Lung (tissue), 12 donors: ENCODE measurements around the gene PLA2G7. TPM values are rescaled to one million over a fixed set of nuclear protein-coding genes. Genes with fewer than 3 reads are reported as not detected.

ENCODE experiments used
- ATAC-seq: fragments of 200-7000 bp; cut with Tn5 transposase; one replicate; pipeline ENCODE4 v1.9.1; 2020; ENCODE audit warnings: moderate number of reproducible peaks; ENCODE audit not compliant: insufficient read depth, low FRiP score
- DNase-seq, 3 donors: peaks; one replicate each; pipeline ENCODE4 v3.0.0-alpha.2; 2013 to 2017
- H3K27ac ChIP-seq, 2 donors: one replicate each; pipeline ENCODE4 v1.5.1; 2013; ENCODE audit warnings: mild to moderate bottlenecking in 2 of 2, moderate library complexity in 2 of 2, control low read depth in 1 of 2, inconsistent platforms in 1 of 2, low read depth in 1 of 2, low read length in 1 of 2
- H3K27me3 ChIP-seq, 3 donors: one replicate each; pipeline ENCODE4 v1.5.1; 2013; ENCODE audit warnings: low read length in 2 of 3; ENCODE audit not compliant: control insufficient read depth in 3 of 3, insufficient read depth in 3 of 3
- H3K36me3 ChIP-seq, 4 donors: one replicate each; pipeline ENCODE4 v1.5.1; 2013; ENCODE audit warnings: low read length in 4 of 4, mild to moderate bottlenecking in 1 of 4, moderate library complexity in 1 of 4; ENCODE audit not compliant: control insufficient read depth in 4 of 4, insufficient read depth in 4 of 4
- H3K4me1 ChIP-seq, 5 donors: one replicate each; pipeline ENCODE4 v1.5.1; 2013; ENCODE audit warnings: low read length in 5 of 5, mild to moderate bottlenecking in 2 of 5, moderate library complexity in 1 of 5; ENCODE audit not compliant: control insufficient read depth in 5 of 5, insufficient read depth in 5 of 5
- H3K4me3 ChIP-seq: one replicate; pipeline ENCODE4 v1.5.1; 2013; ENCODE audit warnings: mild to moderate bottlenecking, control low read depth, moderate library complexity
- H3K9ac ChIP-seq, 2 donors: one replicate each; pipeline ENCODE4 v1.5.1; 2013; ENCODE audit warnings: low read length in 2 of 2, control low read depth in 1 of 2; ENCODE audit not compliant: insufficient read depth in 1 of 2
- H3K9me3 ChIP-seq, 4 donors: one replicate each; pipeline ENCODE4 v1.5.1; 2013; ENCODE audit warnings: low read length in 3 of 4, mild to moderate bottlenecking in 1 of 4, moderate library complexity in 1 of 4; ENCODE audit not compliant: control insufficient read depth in 4 of 4, insufficient read depth in 3 of 4
- CTCF ChIP-seq: IDR thresholded peaks from 2 replicates; pipeline ENCODE4 v1.5.1; 2012; ENCODE audit warnings: mild to moderate bottlenecking; ENCODE audit errors: control extremely low read depth, extremely low read depth
- WGBS, 2 donors: extraction: QIAGEN DNeasy Blood & Tissue Kit; methylation state at CpG; one replicate each; pipeline ENCODE4 v1.1.7; 2013; 5-methylcytosine and 5-hydroxymethylcytosine counted together
- polyA plus RNA-seq, 2 donors: library from polyadenylated mRNA; stranded (reverse); fragments of 200-250 nt; gene quantifications; one replicate each; pipeline ENCODE4 v1.2.1, GENCODE V29; 2013
- total RNA-seq, 2 donors: library from RNA; depleted of rRNA in 1 of 2; stranded (reverse); fragments of >200 nt in 1 of 2; gene quantifications; one replicate each; pipeline ENCODE4 v1.2.1, GENCODE V29; 2014 to 2021
- donor health status: control.
- donor health status: control.
- donor health status: Bipolar disorder and iron deficiency.
- donor health status: healthy.
- donor health status: DM: yes; HTN: yes; CAD: no.

Gene PLA2G7
- total and polyA plus RNA-seq, 4 donors: 6.7 to 23.4 (median 11.4) TPM

DNA sequence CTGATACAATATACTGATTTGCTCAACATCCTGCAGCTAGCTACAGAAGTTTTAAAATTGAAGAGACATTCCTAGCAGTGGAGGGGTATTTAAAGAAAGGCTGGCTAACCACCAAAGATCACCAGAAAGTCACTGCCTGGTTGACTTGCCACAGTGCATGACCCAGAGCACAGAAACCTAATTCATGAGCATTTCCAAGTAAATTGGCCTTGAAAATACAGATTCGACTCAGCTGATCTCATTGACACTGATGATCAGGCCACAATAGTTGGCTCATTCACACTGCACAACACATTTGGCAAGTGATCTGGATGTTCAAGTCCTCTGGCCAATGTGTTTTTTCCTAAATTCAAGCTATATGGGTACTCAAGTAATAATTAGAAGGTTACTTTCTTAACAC, 60.8 kb downstream of the PLA2G7 start:
- Histone ChIP-seq H3K4me1 (no peaks in the 10 kb centered on the region), H3K27me3 (no peaks in the 10 kb centered on the region), H3K9ac (no peak overlapping the region), H3K9me3 (no peaks in the 10 kb centered on the region), H3K4me3 (no peak overlapping the region), H3K36me3 (peaks cover 0 to 13% (median 6%) of the 10 kb centered on the region in 4 donors), H3K27ac (no peak overlapping the region)
- ATAC-seq: no peak
- 88 to 97% methylated on average over 1 of the region's 1 CpG for WGBS, 2 donors
- no peak for TF ChIP-seq CTCF
- DNase-seq: no peak

- Histone ChIP-seq H3K9me3 (no peaks in the 10 kb centered on the region), H3K4me1 (no peaks in the 10 kb centered on the region), H3K9ac (no peak overlapping the region), H3K36me3 (peaks cover 2 to 17% (median 14%) of the 10 kb centered on the region in 4 donors), H3K4me3 (no peak overlapping the region), H3K27me3 (no peaks in the 10 kb centered on the region), H3K27ac (no peak overlapping the region)
- ATAC-seq: no peak
- DNase-seq: no peak
- no peak for TF ChIP-seq CTCF
- WGBS, 2 donors: 97 to 98% methylated on average over 2 of the region's 2 CpGs
Observed at GRCh38 chr6:46667377-46667776, 67.8 kb downstream of the PLA2G7 start.

- H3K4me3 ChIP-seq: no peak overlapping the region
- H3K27me3 ChIP-seq: no peaks in the 10 kb centered on the region
- no peak overlapping the region for H3K9ac ChIP-seq
- peaks cover 0 to 9% (median 5%) of the 10 kb centered on the region in 4 donors for H3K36me3 ChIP-seq
- no peaks in the 10 kb centered on the region for H3K4me1 ChIP-seq
- no peak overlapping the region for H3K27ac ChIP-seq
- TF ChIP-seq CTCF: no peak
- WGBS, 2 donors: 89 to 97% methylated on average over 2 of the region's 2 CpGs
- H3K9me3 ChIP-seq: no peaks in the 10 kb centered on the region
- ATAC-seq (no peak), DNase-seq (no peak)
Observed at GRCh38 chr6:46661483-46661882, 73.7 kb downstream of the PLA2G7 start.

GRCh38 chr6:46657642-46658041, 77.5 kb downstream of the PLA2G7 start:
- DNase-seq (no peak), ATAC-seq (no peak)
- no peak for TF ChIP-seq CTCF
- no peaks in the 10 kb centered on the region for H3K9me3 ChIP-seq
- peaks cover 0 to 12% (median 0%) of the 10 kb centered on the region in 5 donors for H3K4me1 ChIP-seq
- no peak overlapping the region for H3K4me3 ChIP-seq
- H3K36me3 ChIP-seq: peaks cover 0 to 4% (median 0%) of the 10 kb centered on the region in 4 donors
- no peak overlapping the region for H3K27ac ChIP-seq
- no peaks in the 10 kb centered on the region for H3K27me3 ChIP-seq
- H3K9ac ChIP-seq: no peak overlapping the region
